GM12878 (cell line): ENCODE measurements around the gene KIF1C. TPM values are rescaled to one million over a fixed set of nuclear protein-coding genes. Genes with fewer than 3 reads are reported as not detected.

Experiments
- BMI1 ChIP-seq: fragments of 450-650 bp; IDR thresholded peaks from 2 replicates; pipeline ENCODE4 v1.6.1; 2016; ENCODE audit warnings: mild to moderate bottlenecking, moderate library complexity, borderline replicate concordance
- IRF4 ChIP-seq: IDR thresholded peaks from 2 replicates; pipeline ENCODE4 v1.6.1; 2011; ENCODE audit warnings: low read depth, low read length
- JUNB ChIP-seq: IDR thresholded peaks from 2 replicates; pipeline ENCODE4 v1.6.1; 2016; ENCODE audit warnings: antibody characterized with exemption, mild to moderate bottlenecking
- PAX8 ChIP-seq: fragments of 450-650 bp; IDR thresholded peaks from 2 replicates; pipeline ENCODE4 v1.6.1; 2017; ENCODE audit warnings: mild to moderate bottlenecking, moderate library complexity
- SMAD5 ChIP-seq: IDR thresholded peaks from 2 replicates; pipeline ENCODE4 v1.6.1; 2016; ENCODE audit warnings: antibody characterized with exemption, low read depth
- TCF7 ChIP-seq: IDR thresholded peaks from 2 replicates; pipeline ENCODE4 v1.6.1; 2014; ENCODE audit warnings: antibody characterized with exemption, borderline replicate concordance
- polyA plus RNA-seq, 11 experiments: library from polyadenylated mRNA; depleted of rRNA in 4 of 11; unstranded in 6 of 11; stranded (reverse) in 5 of 11; fragments of >200 nt; fragmentation: Nextera tagmentation in 4 of 11; fragmentation: Illumina TruSeq in 1 of 11; extraction: Ambion mirVana in 4 of 11; extraction: Trizol in 1 of 11; gene quantifications; 1 replicate in 1 of 11; 2 replicates in 10 of 11; pipeline versions ENCODE4 v1.2.1 to v1.2.3, GENCODE V29; 2011 to 2016; ENCODE audit warnings: inconsistent platforms in 2 of 11, missing spikeins in 2 of 11, low read depth in 1 of 11
- total RNA-seq, 4 experiments: library from RNA; depleted of rRNA in 3 of 4; stranded (reverse); fragments of >200 nt in 3 of 4; fragmentation: Illumina TruSeq in 1 of 4; extraction: Trizol in 1 of 4; gene quantifications; 2 replicates each; pipeline versions ENCODE4 v1.2.1 to v1.2.3, GENCODE V29; 2013 to 2021
- TF ChIP-seq, protein P1 (sequence below): fragments of 450-650 bp; formaldehyde crosslinking; IDR thresholded peaks from 2 replicates; pipeline ENCODE4 v1.4.0; 2020; ENCODE audit warnings: mild to moderate bottlenecking, moderate library complexity
- TF ChIP-seq, protein P2 (sequence below): fragments of 450-650 bp; IDR thresholded peaks from 2 replicates; pipeline ENCODE4 v1.6.1; 2018; ENCODE audit warnings: borderline replicate concordance, mild to moderate bottlenecking; ENCODE audit not compliant: partially characterized antibody
- TF ChIP-seq, protein P3 (sequence below): fragments of 450-650 bp; IDR thresholded peaks from 2 replicates; pipeline ENCODE4 v1.6.1; 2018; ENCODE audit warnings: mild to moderate bottlenecking, low read depth, moderate library complexity; ENCODE audit not compliant: partially characterized antibody
- TF ChIP-seq, protein P4 (sequence below): IDR thresholded peaks from 2 replicates; pipeline ENCODE4 v1.6.1; 2012; ENCODE audit warnings: low read depth, low read length, improper control_type of control experiment

Gene KIF1C
- total and polyA plus RNA-seq, 10 of the 15 experiments (the other 5 are each of a cell fraction or from before 2014, with no cell fraction given), result 1.4 to 65.9 (median 21.1) TPM

DNA sequence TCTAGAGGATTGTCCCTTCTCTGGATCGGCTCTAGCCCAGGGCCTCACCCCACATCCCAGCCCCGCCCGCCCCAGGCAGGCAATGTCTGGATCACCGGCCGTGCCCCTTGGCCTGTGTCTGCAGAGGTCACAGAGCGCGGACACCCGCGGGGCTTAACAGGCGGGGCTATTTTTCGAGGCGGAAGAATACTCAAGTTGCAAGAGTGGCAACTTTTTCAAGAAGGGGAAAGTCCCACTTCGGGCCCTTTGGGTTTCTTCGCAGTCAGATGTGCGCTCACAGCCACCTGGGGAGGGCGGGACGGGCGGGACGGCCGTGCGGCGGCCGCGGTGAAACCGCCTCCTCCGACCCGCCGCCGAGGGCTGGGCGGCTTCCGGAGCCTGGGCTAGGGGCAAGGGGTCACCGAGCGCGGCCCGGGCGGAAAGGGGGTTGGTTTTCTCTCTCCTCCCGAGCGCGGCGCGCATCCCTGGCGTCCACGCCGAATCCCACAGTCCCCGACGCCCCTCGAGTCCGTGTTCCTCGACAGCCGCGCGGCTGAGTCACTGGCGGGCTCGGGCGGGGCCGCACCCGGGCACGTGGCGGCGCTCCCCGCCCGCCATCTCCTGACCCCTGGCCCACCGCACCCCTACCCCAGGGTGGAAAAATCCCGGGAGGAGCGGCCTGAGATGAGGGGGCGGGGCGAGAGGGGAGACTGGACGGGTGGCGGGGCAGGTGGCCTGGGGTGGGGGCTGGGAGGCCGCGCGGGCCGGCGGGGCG, 48.3 kb upstream of the KIF1C start (continued):
- TF ChIP-seq, protein P1, sequence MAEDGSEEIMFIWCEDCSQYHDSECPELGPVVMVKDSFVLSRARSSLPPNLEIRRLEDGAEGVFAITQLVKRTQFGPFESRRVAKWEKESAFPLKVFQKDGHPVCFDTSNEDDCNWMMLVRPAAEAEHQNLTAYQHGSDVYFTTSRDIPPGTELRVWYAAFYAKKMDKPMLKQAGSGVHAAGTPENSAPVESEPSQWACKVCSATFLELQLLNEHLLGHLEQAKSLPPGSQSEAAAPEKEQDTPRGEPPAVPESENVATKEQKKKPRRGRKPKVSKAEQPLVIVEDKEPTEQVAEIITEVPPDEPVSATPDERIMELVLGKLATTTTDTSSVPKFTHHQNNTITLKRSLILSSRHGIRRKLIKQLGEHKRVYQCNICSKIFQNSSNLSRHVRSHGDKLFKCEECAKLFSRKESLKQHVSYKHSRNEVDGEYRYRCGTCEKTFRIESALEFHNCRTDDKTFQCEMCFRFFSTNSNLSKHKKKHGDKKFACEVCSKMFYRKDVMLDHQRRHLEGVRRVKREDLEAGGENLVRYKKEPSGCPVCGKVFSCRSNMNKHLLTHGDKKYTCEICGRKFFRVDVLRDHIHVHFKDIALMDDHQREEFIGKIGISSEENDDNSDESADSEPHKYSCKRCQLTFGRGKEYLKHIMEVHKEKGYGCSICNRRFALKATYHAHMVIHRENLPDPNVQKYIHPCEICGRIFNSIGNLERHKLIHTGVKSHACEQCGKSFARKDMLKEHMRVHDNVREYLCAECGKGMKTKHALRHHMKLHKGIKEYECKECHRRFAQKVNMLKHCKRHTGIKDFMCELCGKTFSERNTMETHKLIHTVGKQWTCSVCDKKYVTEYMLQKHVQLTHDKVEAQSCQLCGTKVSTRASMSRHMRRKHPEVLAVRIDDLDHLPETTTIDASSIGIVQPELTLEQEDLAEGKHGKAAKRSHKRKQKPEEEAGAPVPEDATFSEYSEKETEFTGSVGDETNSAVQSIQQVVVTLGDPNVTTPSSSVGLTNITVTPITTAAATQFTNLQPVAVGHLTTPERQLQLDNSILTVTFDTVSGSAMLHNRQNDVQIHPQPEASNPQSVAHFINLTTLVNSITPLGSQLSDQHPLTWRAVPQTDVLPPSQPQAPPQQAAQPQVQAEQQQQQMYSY, result no peak
- TF ChIP-seq IRF4 (no peak), TCF7 (no peak), SMAD5 (peak; percentile 68; the same call in 1 of the 2 replicates), PAX8 (no peak), JUNB (no peak), BMI1 (no peak)
- TF ChIP-seq, protein P2, sequence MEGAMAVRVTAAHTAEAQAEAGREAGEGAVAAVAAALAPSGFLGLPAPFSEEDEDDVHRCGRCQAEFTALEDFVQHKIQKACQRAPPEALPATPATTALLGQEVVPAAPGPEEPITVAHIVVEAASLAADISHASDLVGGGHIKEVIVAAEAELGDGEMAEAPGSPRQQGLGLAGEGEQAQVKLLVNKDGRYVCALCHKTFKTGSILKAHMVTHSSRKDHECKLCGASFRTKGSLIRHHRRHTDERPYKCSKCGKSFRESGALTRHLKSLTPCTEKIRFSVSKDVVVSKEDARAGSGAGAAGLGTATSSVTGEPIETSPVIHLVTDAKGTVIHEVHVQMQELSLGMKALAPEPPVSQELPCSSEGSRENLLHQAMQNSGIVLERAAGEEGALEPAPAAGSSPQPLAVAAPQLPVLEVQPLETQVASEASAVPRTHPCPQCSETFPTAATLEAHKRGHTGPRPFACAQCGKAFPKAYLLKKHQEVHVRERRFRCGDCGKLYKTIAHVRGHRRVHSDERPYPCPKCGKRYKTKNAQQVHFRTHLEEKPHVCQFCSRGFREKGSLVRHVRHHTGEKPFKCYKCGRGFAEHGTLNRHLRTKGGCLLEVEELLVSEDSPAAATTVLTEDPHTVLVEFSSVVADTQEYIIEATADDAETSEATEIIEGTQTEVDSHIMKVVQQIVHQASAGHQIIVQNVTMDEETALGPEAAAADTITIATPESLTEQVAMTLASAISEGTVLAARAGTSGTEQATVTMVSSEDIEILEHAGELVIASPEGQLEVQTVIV, result no peak
- TF ChIP-seq, protein P3, sequence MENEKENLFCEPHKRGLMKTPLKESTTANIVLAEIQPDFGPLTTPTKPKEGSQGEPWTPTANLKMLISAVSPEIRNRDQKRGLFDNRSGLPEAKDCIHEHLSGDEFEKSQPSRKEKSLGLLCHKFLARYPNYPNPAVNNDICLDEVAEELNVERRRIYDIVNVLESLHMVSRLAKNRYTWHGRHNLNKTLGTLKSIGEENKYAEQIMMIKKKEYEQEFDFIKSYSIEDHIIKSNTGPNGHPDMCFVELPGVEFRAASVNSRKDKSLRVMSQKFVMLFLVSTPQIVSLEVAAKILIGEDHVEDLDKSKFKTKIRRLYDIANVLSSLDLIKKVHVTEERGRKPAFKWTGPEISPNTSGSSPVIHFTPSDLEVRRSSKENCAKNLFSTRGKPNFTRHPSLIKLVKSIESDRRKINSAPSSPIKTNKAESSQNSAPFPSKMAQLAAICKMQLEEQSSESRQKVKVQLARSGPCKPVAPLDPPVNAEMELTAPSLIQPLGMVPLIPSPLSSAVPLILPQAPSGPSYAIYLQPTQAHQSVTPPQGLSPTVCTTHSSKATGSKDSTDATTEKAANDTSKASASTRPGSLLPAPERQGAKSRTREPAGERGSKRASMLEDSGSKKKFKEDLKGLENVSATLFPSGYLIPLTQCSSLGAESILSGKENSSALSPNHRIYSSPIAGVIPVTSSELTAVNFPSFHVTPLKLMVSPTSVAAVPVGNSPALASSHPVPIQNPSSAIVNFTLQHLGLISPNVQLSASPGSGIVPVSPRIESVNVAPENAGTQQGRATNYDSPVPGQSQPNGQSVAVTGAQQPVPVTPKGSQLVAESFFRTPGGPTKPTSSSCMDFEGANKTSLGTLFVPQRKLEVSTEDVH, result no peak
- TF ChIP-seq, protein P4, sequence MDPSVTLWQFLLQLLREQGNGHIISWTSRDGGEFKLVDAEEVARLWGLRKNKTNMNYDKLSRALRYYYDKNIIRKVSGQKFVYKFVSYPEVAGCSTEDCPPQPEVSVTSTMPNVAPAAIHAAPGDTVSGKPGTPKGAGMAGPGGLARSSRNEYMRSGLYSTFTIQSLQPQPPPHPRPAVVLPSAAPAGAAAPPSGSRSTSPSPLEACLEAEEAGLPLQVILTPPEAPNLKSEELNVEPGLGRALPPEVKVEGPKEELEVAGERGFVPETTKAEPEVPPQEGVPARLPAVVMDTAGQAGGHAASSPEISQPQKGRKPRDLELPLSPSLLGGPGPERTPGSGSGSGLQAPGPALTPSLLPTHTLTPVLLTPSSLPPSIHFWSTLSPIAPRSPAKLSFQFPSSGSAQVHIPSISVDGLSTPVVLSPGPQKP, result 0 out of 2 replicates have a peak, but pooled peaks have one; percentile 37
- TF ChIP-seq, all 136 proteins: peak for 35
